WTC11 (cell line): Measurements from ENCODE around the gene BNC2. TPM values are rescaled to one million over a fixed set of nuclear protein-coding genes. Genes with fewer than 3 reads are reported as not detected.

Experiments used
- ATAC-seq: fragments of 200-7000 bp; cut with Tn5 transposase; 2 replicates; pipeline ENCODE4 v1.10.0; 2021; ENCODE audit warnings: mild to moderate bottlenecking, moderate library complexity
- CTCF ChIA-PET: fragments of 300-600 bp; sonication (Branson Sonifier 250); formaldehyde crosslinking; loops from one replicate; lab custom pipeline; 2021; ENCODE audit warnings: antibody characterized with exemption; lab: Charles Lee
- POLR2A ChIA-PET: fragments of 350-600 bp; sonication (Branson Sonifier 250); formaldehyde crosslinking; loops from one replicate; lab custom pipeline; 2021; ENCODE audit warnings: antibody characterized with exemption; lab: Charles Lee
- DNase-seq: peaks from one replicate; pipeline ENCODE4 v3.0.0; 2021; ENCODE audit warnings: low spot score
- H3K27ac Mint-ChIP-seq: 2 replicates; pipeline ENCODE4 v1.8.0; 2021; ENCODE audit warnings: mixed read lengths
- H3K27me3 Mint-ChIP-seq: 2 replicates; pipeline ENCODE4 v1.8.0; 2021; ENCODE audit warnings: low read depth, mild to moderate bottlenecking, moderate library complexity, mixed read lengths
- H3K36me3 Mint-ChIP-seq: 2 replicates; pipeline ENCODE4 v1.8.0; 2021; ENCODE audit warnings: mixed read lengths
- H3K4me1 Mint-ChIP-seq: 2 replicates; pipeline ENCODE4 v1.8.0; 2022; ENCODE audit warnings: mixed read lengths
- H3K4me3 Mint-ChIP-seq: 2 replicates; pipeline ENCODE4 v1.8.0; 2021; ENCODE audit warnings: mild to moderate bottlenecking, moderate library complexity, mixed read lengths
- H3K9me3 Mint-ChIP-seq: 2 replicates; pipeline ENCODE4 v1.8.0; 2021; ENCODE audit warnings: mixed read lengths
- ATF2 ChIP-seq: sonication (generic); formaldehyde crosslinking; IDR thresholded peaks from 2 replicates; pipeline ENCODE4 v1.8.1; 2022; ENCODE audit warnings: low read depth, missing genetic modification reagents, borderline replicate concordance
- CREB1 ChIP-seq: sonication (generic); formaldehyde crosslinking; IDR thresholded peaks from 2 replicates; pipeline ENCODE4 v1.8.0; 2023; ENCODE audit warnings: mild to moderate bottlenecking, missing genetic modification reagents
- CREM ChIP-seq: sonication (generic); formaldehyde crosslinking; IDR thresholded peaks from 2 replicates; pipeline ENCODE4 v1.8.1; 2022; ENCODE audit warnings: mild to moderate bottlenecking, missing genetic modification reagents, moderate library complexity
- CTCF ChIP-seq: fragments of 200-600 bp; IDR thresholded peaks from 2 replicates; pipeline ENCODE4 v1.8.0; 2022; ENCODE audit warnings: antibody characterized with exemption
- EMX1 ChIP-seq: fragments of 250-450 bp; sonication (Bioruptor Pico); IDR thresholded peaks from 2 replicates; pipeline ENCODE4 v1.8.0; 2021; ENCODE audit warnings: mild to moderate bottlenecking
- ERG ChIP-seq: fragments of 250-450 bp; sonication (Bioruptor Pico); IDR thresholded peaks from 2 replicates; pipeline ENCODE4 v1.8.0; 2021; ENCODE audit warnings: mild to moderate bottlenecking
- ESRRA ChIP-seq: sonication (generic); formaldehyde crosslinking; IDR thresholded peaks from 2 replicates; pipeline ENCODE4 v1.8.1; 2022; ENCODE audit warnings: mild to moderate bottlenecking, missing genetic modification reagents, borderline replicate concordance
- GABPB1 ChIP-seq: sonication (generic); formaldehyde crosslinking; IDR thresholded peaks from 2 replicates; pipeline ENCODE4 v1.8.1; 2023; ENCODE audit warnings: mild to moderate bottlenecking, missing genetic modification reagents
- MXD4 ChIP-seq: fragments of 250-450 bp; sonication (Bioruptor Pico); IDR thresholded peaks from 2 replicates; pipeline ENCODE4 v1.8.0; 2021; ENCODE audit warnings: mild to moderate bottlenecking, moderate library complexity, borderline replicate concordance
- MYBL2 ChIP-seq: sonication (generic); formaldehyde crosslinking; IDR thresholded peaks from 2 replicates; pipeline ENCODE4 v1.8.1; 2023; ENCODE audit warnings: mild to moderate bottlenecking, moderate library complexity, missing genetic modification reagents
- NR1H2 ChIP-seq: sonication (generic); formaldehyde crosslinking; IDR thresholded peaks from 2 replicates; pipeline ENCODE4 v1.9.0; 2021; ENCODE audit warnings: mild to moderate bottlenecking, moderate library complexity, missing genetic modification reagents
- NR3C1 ChIP-seq: sonication (generic); formaldehyde crosslinking; conservative IDR thresholded peaks from 2 replicates; pipeline ENCODE4 v1.8.1; 2023; ENCODE audit warnings: low read depth, mild to moderate bottlenecking, missing genetic modification reagents
- PREB ChIP-seq: sonication (generic); formaldehyde crosslinking; IDR thresholded peaks from 2 replicates; pipeline ENCODE4 v1.8.1; 2022; ENCODE audit warnings: mild to moderate bottlenecking, missing genetic modification reagents, moderate library complexity, borderline replicate concordance
- RORB ChIP-seq: fragments of 250-450 bp; sonication (Bioruptor Pico); IDR thresholded peaks from 2 replicates; pipeline ENCODE4 v1.9.0; 2021; ENCODE audit warnings: mild to moderate bottlenecking
- TEAD4 ChIP-seq: sonication (generic); formaldehyde crosslinking; IDR thresholded peaks from 2 replicates; pipeline ENCODE4 v1.8.0; 2022; ENCODE audit warnings: mild to moderate bottlenecking, missing genetic modification reagents
- USF1 ChIP-seq: sonication (generic); formaldehyde crosslinking; IDR thresholded peaks from 2 replicates; pipeline ENCODE4 v1.8.0; 2022; ENCODE audit warnings: mild to moderate bottlenecking, missing genetic modification reagents
- ZMAT4 ChIP-seq: fragments of 250-450 bp; sonication (Bioruptor Pico); IDR thresholded peaks from 2 replicates; pipeline ENCODE4 v1.9.0; 2021; ENCODE audit warnings: mild to moderate bottlenecking
- ZNF416 ChIP-seq: fragments of 250-450 bp; sonication (Bioruptor Pico); IDR thresholded peaks from 2 replicates; pipeline ENCODE4 v1.9.0; 2021; ENCODE audit warnings: mild to moderate bottlenecking, inconsistent platforms
- ZNF423 ChIP-seq: fragments of 250-450 bp; sonication (Bioruptor Pico); IDR thresholded peaks from 2 replicates; pipeline ENCODE4 v2.1.2; 2022; ENCODE audit warnings: mild to moderate bottlenecking, moderate library complexity
- ZNF425 ChIP-seq: fragments of 250-450 bp; sonication (Bioruptor Pico); conservative IDR thresholded peaks from 2 replicates; pipeline ENCODE4 v1.9.0; 2021; ENCODE audit warnings: mild to moderate bottlenecking
- total RNA-seq: library from RNA; stranded (reverse); gene quantifications from 3 replicates; pipeline ENCODE4 v1.2.3, GENCODE V29; 2021

BNC2 gene
- total RNA-seq, 1 experiment from 2014 or later: 33.3 TPM

GRCh38 chr9:16832101-16832500 is 38.4 kb downstream of the BNC2 start (continued):
- no peak for TF ChIP-seq ZNF425 (CRISPR knock-in tag)
- TF ChIP-seq, all 79 proteins: peak for 0

- POLR2A ChIA-PET: no interaction called here
- Mint-ChIP-seq H3K27me3 (no peaks in the 10 kb centered on the region), H3K4me1 (peaks cover 61% of the 10 kb centered on the region), H3K27ac (no peak overlapping the region), H3K36me3 (no peaks in the 10 kb centered on the region), H3K4me3 (no peak overlapping the region), H3K9me3 (no peaks in the 10 kb centered on the region)
- ATAC-seq (no peak), DNase-seq (no peak)
- CTCF ChIA-PET: no interaction called here
- no peak for TF ChIP-seq ZMAT4 (CRISPR knock-in tag)
- TF ChIP-seq CREM: no peak
- TF ChIP-seq RORB (CRISPR knock-in tag): no peak
- TF ChIP-seq ESRRA (CRISPR knock-in tag): no peak
- TF ChIP-seq CTCF: no peak
- TF ChIP-seq NR3C1 (CRISPR knock-in tag): no peak
- no peak for TF ChIP-seq PREB
- TF ChIP-seq GABPB1: no peak
- TF ChIP-seq ZNF416: no peak
- no peak for TF ChIP-seq ATF2 (CRISPR knock-in tag)
- no peak for TF ChIP-seq NR1H2 (CRISPR knock-in tag)
- no peak for TF ChIP-seq CREB1 (CRISPR knock-in tag)
- TF ChIP-seq MYBL2: no peak
- TF ChIP-seq ZNF423 (CRISPR knock-in tag): no peak
- no peak for TF ChIP-seq MXD4 (CRISPR knock-in tag)
- TF ChIP-seq USF1: no peak
- TF ChIP-seq TEAD4 (CRISPR knock-in tag): no peak
- no peak for TF ChIP-seq EMX1 (CRISPR knock-in tag)
- no peak for TF ChIP-seq ERG
Measured at GRCh38 chr9:16830806-16831205, 39.7 kb downstream of the BNC2 start.
